Occipital lobe (tissue), 2 donors: Measurements from ENCODE around the gene FUT7. TPM values are rescaled to one million over a fixed set of nuclear protein-coding genes. Genes with fewer than 3 reads are reported as not detected.

Source experiments
- DNase-seq: peaks from one replicate; lab custom pipeline; 2025; lab: John Stamatoyannopoulos, UW
- total RNA-seq: library from RNA; depleted of rRNA; stranded (reverse); fragments of >200 nt; gene quantifications from one replicate; pipeline ENCODE4 v1.2.3, GENCODE V29; 2014

The FUT7 gene
- total RNA-seq, 1 donor from 2014 or later, result not detected

- no peak for DNase-seq
Observed at GRCh38 chr9:136985027-136985602, 46.8 kb downstream of the FUT7 start.

- no peak for DNase-seq
Observed at GRCh38 chr9:136984464-136985026, 47.3 kb downstream of the FUT7 start.

- no peak for DNase-seq
Observed at GRCh38 chr9:136983656-136984314, 48.1 kb downstream of the FUT7 start.

GRCh38 chr9:136983167-136983566, 48.7 kb downstream of the FUT7 start:
- DNase-seq, result no peak

- DNase-seq, result peak; percentile 41
Observed at GRCh38 chr9:136982232-136983051, 49.4 kb downstream of the FUT7 start, which contains the start of gene LCNL1. Gene LCNL1, plus strand, starts transcription at chr9:136982993. Its CDS starts 594 bp downstream, at chr9:136983587.

GRCh38 chr9:136981588-136982231, 50.2 kb downstream of the FUT7 start:
- peak; percentile 56 for DNase-seq

GRCh38 chr9:136980669-136981478, 51.0 kb downstream of the FUT7 start:
- no peak for DNase-seq

Other genes starting within 250 kb of the FUT7 start
- gene TMEM141, start 240.7 kb downstream of the FUT7 start, total RNA-seq, result 15.9 TPM
- 2.8 TPM for gene CCDC183, start 235.8 kb downstream of the FUT7 start, total RNA-seq
- gene RABL6, start 224.1 kb downstream of the FUT7 start, total RNA-seq, result 38.2 TPM
- gene AJM1, start 189.6 kb downstream of the FUT7 start, total RNA-seq, result 0.94 TPM
- 76.9 TPM for gene PHPT1, start 182.7 kb downstream of the FUT7 start, total RNA-seq
- 2.5 TPM for gene MAMDC4, start 179.7 kb downstream of the FUT7 start, total RNA-seq
- gene EDF1, start 165.8 kb downstream of the FUT7 start, total RNA-seq, result 96.2 TPM
- gene TRAF2, start 145.6 kb downstream of the FUT7 start, total RNA-seq, result 8.9 TPM
- 53.7 TPM for gene FBXW5, start 87.3 kb downstream of the FUT7 start, total RNA-seq
- gene C8G, start 86.8 kb downstream of the FUT7 start, total RNA-seq, result not detected
- not detected for gene LCN12, start 79.8 kb downstream of the FUT7 start, total RNA-seq
- gene PTGDS, start 54.6 kb downstream of the FUT7 start, total RNA-seq, result 52.1 TPM
- 0.16 TPM for gene LCNL1, start 49.1 kb downstream of the FUT7 start, total RNA-seq
- gene PAXX, start 39.7 kb downstream of the FUT7 start, total RNA-seq, result 13.6 TPM
- gene CLIC3, start 35.5 kb downstream of the FUT7 start, total RNA-seq, result 0.31 TPM
- 20.9 TPM for gene ABCA2, start 3.9 kb downstream of the FUT7 start, total RNA-seq
- 15.3 TPM for gene NPDC1, start 14.1 kb upstream of the FUT7 start, total RNA-seq
- 0.16 TPM for gene ENTPD2, start 22.0 kb upstream of the FUT7 start, total RNA-seq
- gene SAPCD2, start 38.5 kb upstream of the FUT7 start, total RNA-seq, result 1.6 TPM
- gene UAP1L1, start 45.4 kb upstream of the FUT7 start, total RNA-seq, result 0.31 TPM
- 38.5 TPM for gene MAN1B1, start 54.9 kb upstream of the FUT7 start, total RNA-seq
- gene DPP7, start 82.6 kb upstream of the FUT7 start, total RNA-seq, result 17.6 TPM
- 31.2 TPM for gene GRIN1, start 107.1 kb upstream of the FUT7 start, total RNA-seq
- 0.62 TPM for gene LRRC26, start 138.0 kb upstream of the FUT7 start, total RNA-seq
- not detected for gene TMEM210, start 140.0 kb upstream of the FUT7 start, total RNA-seq
- 19.3 TPM for gene ANAPC2, start 156.5 kb upstream of the FUT7 start, total RNA-seq
- gene SSNA1, start 156.6 kb upstream of the FUT7 start, total RNA-seq, result 13.4 TPM
- gene TPRN, start 168.7 kb upstream of the FUT7 start, total RNA-seq, result 4.7 TPM
- gene TMEM203, start 173.6 kb upstream of the FUT7 start, total RNA-seq, result 42.9 TPM
- 2.8 TPM for gene NDOR1, start 173.6 kb upstream of the FUT7 start, total RNA-seq
- gene RNF208, start 190.2 kb upstream of the FUT7 start, total RNA-seq, result 1.4 TPM
- gene CYSRT1, start 193.1 kb upstream of the FUT7 start, total RNA-seq, result not detected
- gene RNF224, start 195.4 kb upstream of the FUT7 start, total RNA-seq, result not detected
- 0.16 TPM for gene SLC34A3, start 198.8 kb upstream of the FUT7 start, total RNA-seq
- gene TUBB4B, start 209.2 kb upstream of the FUT7 start, total RNA-seq, result 68.9 TPM
- not detected for gene STPG3, start 219.2 kb upstream of the FUT7 start, total RNA-seq
- gene NELFB, start 223.2 kb upstream of the FUT7 start, total RNA-seq, result 44.8 TPM
- 0.31 TPM for gene TOR4A, start 245.6 kb upstream of the FUT7 start, total RNA-seq